T-cell (primary cell): Measurements from ENCODE around the gene RPL12. TPM values are rescaled to one million over a fixed set of nuclear protein-coding genes. Genes with fewer than 3 reads are reported as not detected.
"Not testable (repeated sequence)": the region's sequence is repeated elsewhere in the genome, so short reads cannot be mapped to it uniquely, and the experiment has no call there.

Experiments
- ATAC-seq, 4 experiments: fragments of 200-7000 bp in 3 of 4; fragments of 150-1000 bp in 1 of 4; cut with Tn5 transposase; replicated peaks in 1 of 4; 1 replicate in 3 of 4; 2 replicates in 1 of 4; pipeline ENCODE4 v1.10.0; 2021; ENCODE audit warnings: moderate library complexity in 3 of 4, mild to moderate bottlenecking in 2 of 4, moderate number of reproducible peaks in 1 of 4
- CTCF ChIA-PET, 2 donors: fragments of 300-600 bp; sonication (Branson Sonifier 250); formaldehyde crosslinking; loops; one replicate each; lab custom pipeline; 2022; ENCODE audit warnings: antibody characterized with exemption in 2 of 2; lab: Charles Lee
- POLR2A ChIA-PET, 2 donors: fragments of 300-600 bp; sonication (Branson Sonifier 250); formaldehyde crosslinking; loops; one replicate each; lab custom pipeline; 2022; ENCODE audit warnings: antibody characterized with exemption in 2 of 2; lab: Charles Lee
- DNase-seq, 35 experiments: peaks; one replicate each; pipeline versions ENCODE4 v3.0.0 to v3.0.0-alpha.2; 2013 to 2023
- H3K27ac ChIP-seq: one replicate; pipeline ENCODE4 v1.5.1; 2013; ENCODE audit warnings: low read length
- H3K27me3 ChIP-seq, 2 experiments: replicated peaks in 1 of 2; 1 replicate in 1 of 2; 2 replicates in 1 of 2; pipeline versions ENCODE4 v1.6.1 to v1.7.0; 2013; ENCODE audit warnings: low read length in 1 of 2, mixed read lengths in 1 of 2; ENCODE audit not compliant: control insufficient read depth in 2 of 2, insufficient read depth in 2 of 2; ENCODE audit errors: extremely low read depth in 1 of 2
- H3K36me3 ChIP-seq, 2 donors: 1 replicate in 1 of 2; 2 replicates in 1 of 2; pipeline versions ENCODE4 v1.6.1 to v1.7.0; 2013; ENCODE audit warnings: low read length in 1 of 2; ENCODE audit not compliant: control insufficient read depth in 2 of 2, insufficient read depth in 1 of 2; ENCODE audit errors: extremely low read depth in 1 of 2
- H3K4me1 ChIP-seq, 2 experiments: 1 replicate in 1 of 2; 2 replicates in 1 of 2; pipeline versions ENCODE4 v1.6.1 to v1.7.0; 2013; ENCODE audit warnings: low read length in 2 of 2, mixed read lengths in 1 of 2; ENCODE audit not compliant: insufficient read depth in 2 of 2, control insufficient read depth in 1 of 2; ENCODE audit errors: extremely low read depth in 1 of 2
- H3K4me3 ChIP-seq, 2 donors: 1 replicate in 1 of 2; 2 replicates in 1 of 2; pipeline versions ENCODE4 v1.5.1 to v1.7.0; 2013; ENCODE audit warnings: mild to moderate bottlenecking in 2 of 2, low read length in 1 of 2, moderate library complexity in 1 of 2; ENCODE audit not compliant: control insufficient read depth in 1 of 2; ENCODE audit errors: extremely low read depth in 1 of 2
- H3K9me3 ChIP-seq: 2 replicates; pipeline ENCODE4 v1.7.0; 2013
- H3K27ac Mint-ChIP-seq, 2 donors: one replicate each; pipeline ENCODE4 v1.8.0; 2020 to 2021; ENCODE audit warnings: mild to moderate bottlenecking in 2 of 2, mixed read lengths in 2 of 2
- H3K27me3 Mint-ChIP-seq, 2 donors: one replicate each; pipeline ENCODE4 v1.8.0; 2021 to 2022; ENCODE audit warnings: mixed read lengths in 2 of 2
- H3K36me3 Mint-ChIP-seq: one replicate; pipeline ENCODE4 v1.8.0; 2021; ENCODE audit warnings: mixed read lengths
- H3K4me1 Mint-ChIP-seq, 3 donors: one replicate each; pipeline ENCODE4 v1.8.0; 2020 to 2022; ENCODE audit warnings: mixed read lengths in 3 of 3, mild to moderate bottlenecking in 1 of 3
- H3K4me3 Mint-ChIP-seq, 3 donors: one replicate each; pipeline ENCODE4 v1.8.0; 2020 to 2022; ENCODE audit warnings: mild to moderate bottlenecking in 3 of 3, mixed read lengths in 3 of 3, moderate library complexity in 3 of 3
- H3K9me3 Mint-ChIP-seq, 3 donors: one replicate each; pipeline ENCODE4 v1.8.0; 2020 to 2022; ENCODE audit warnings: mixed read lengths in 3 of 3
- WGBS: methylation state at CpG from one replicate; pipeline ENCODE4 v1.1.5; 2013; ENCODE audit warnings: missing lambda C conversion rate; ENCODE audit not compliant: insufficient coverage; 5-methylcytosine and 5-hydroxymethylcytosine counted together
- total RNA-seq, 35 experiments: library from RNA in 6 of 35; stranded (reverse) in 6 of 35; fragments of 120-200 nt in 1 of 35; gene quantifications; one replicate each; pipeline versions ENCODE4 v1.2.1 to v1.2.4 and lab custom pipeline; 2013 to 2026

RPL12 gene
- total RNA-seq, 5 donors from 2014 or later (not counting 1 experiment from before 2014, with no cell fraction given): 1,494 to 1,979 (median 1,776) TPM

GRCh38 chr9:127473932-127474331 lies 22.7 kb upstream of the RPL12 start:
- H3K27me3 ChIP-seq: no peaks in the 10 kb centered on the region
- ATAC-seq (no peak), DNase-seq (no peak)
- H3K36me3 ChIP-seq: peaks cover 0 to 9% of the 10 kb centered on the region in 2 donors
- ChIA-PET POLR2A (interaction anchor here (0.6 kb wide), 2 partner anchors 454 to 1942 kb away, joined by 3 to 4 read pairs; no protein-coding TSS in a partner anchor), CTCF (interaction anchor here in 1 of 2 donors (0.7 kb wide), 1 partner anchor 421 kb away, joined by 3 read pairs; no protein-coding TSS in a partner anchor)
- no peak overlapping the region for H3K27ac ChIP-seq
- no peaks in the 10 kb centered on the region for H3K9me3 ChIP-seq
- Mint-ChIP-seq H3K27ac (no peak overlapping the region), H3K27me3 (no peaks in the 10 kb centered on the region), H3K4me1 (no peaks in the 10 kb centered on the region), H3K9me3 (no peaks in the 10 kb centered on the region), H3K36me3 (peaks cover 36% of the 10 kb centered on the region), H3K4me3 (no peak overlapping the region)
- H3K4me3 ChIP-seq: no peak overlapping the region
- 80% methylated on average over 2 of the region's 4 CpGs for WGBS
- H3K4me1 ChIP-seq: no peaks in the 10 kb centered on the region

GRCh38 chr9:127473501-127473900 lies 22.3 kb upstream of the RPL12 start:
- Mint-ChIP-seq H3K27me3 (no peaks in the 10 kb centered on the region), H3K4me3 (no peak overlapping the region), H3K9me3 (no peaks in the 10 kb centered on the region), H3K27ac (no peak overlapping the region), H3K36me3 (peaks cover 33% of the 10 kb centered on the region), H3K4me1 (no peaks in the 10 kb centered on the region)
- peaks cover 0 to 4% of the 10 kb centered on the region in 2 donors for H3K36me3 ChIP-seq
- POLR2A ChIA-PET: interaction anchor here (0.6 kb wide), 2 partner anchors 453 to 1941 kb away, joined by 3 to 4 read pairs; no protein-coding TSS in a partner anchor
- no peak for DNase-seq
- no peaks in the 10 kb centered on the region for H3K4me1 ChIP-seq
- no peaks in the 10 kb centered on the region for H3K27me3 ChIP-seq
- H3K9me3 ChIP-seq: no peaks in the 10 kb centered on the region
- ATAC-seq: no peak
- WGBS: 100% methylated on average over 7 of the region's 10 CpGs
- no peak overlapping the region for H3K4me3 ChIP-seq
- no peak overlapping the region for H3K27ac ChIP-seq
- CTCF ChIA-PET: interaction anchor here in 1 of 2 donors (0.7 kb wide), 1 partner anchor 422 kb away, joined by 3 read pairs; no protein-coding TSS in a partner anchor

- Histone ChIP-seq H3K9me3 (no peaks in the 10 kb centered on the region), H3K4me1 (no peaks in the 10 kb centered on the region), H3K27ac (no peak overlapping the region), H3K4me3 (no peak overlapping the region), H3K36me3 (peaks cover 0 to 3% of the 10 kb centered on the region in 2 donors), H3K27me3 (no peaks in the 10 kb centered on the region)
- peaks cover 38% of the 10 kb centered on the region for H3K36me3 Mint-ChIP-seq
- no peaks in the 10 kb centered on the region for H3K27me3 Mint-ChIP-seq
- no peak overlapping the region for H3K4me3 Mint-ChIP-seq
- ATAC-seq (no peak), DNase-seq (no peak)
- H3K9me3 Mint-ChIP-seq: no peaks in the 10 kb centered on the region
- no peaks in the 10 kb centered on the region for H3K4me1 Mint-ChIP-seq
- POLR2A ChIA-PET: no interaction called here
- WGBS: no CpG with 5 or more reads among the region's 3 CpGs
- CTCF ChIA-PET: no interaction called here
- no peak overlapping the region for H3K27ac Mint-ChIP-seq
Observed at GRCh38 chr9:127470662-127471061, 19.5 kb upstream of the RPL12 start.

GRCh38 chr9:127467621-127468020 lies 16.4 kb upstream of the RPL12 start:
- H3K27ac Mint-ChIP-seq: no peak overlapping the region
- Histone ChIP-seq H3K4me1 (no peaks in the 10 kb centered on the region), H3K27ac (no peak overlapping the region), H3K9me3 (no peaks in the 10 kb centered on the region), H3K36me3 (peaks cover 8 to 18% of the 10 kb centered on the region in 2 donors), H3K4me3 (no peak overlapping the region), H3K27me3 (no peaks in the 10 kb centered on the region)
- DNase-seq (no peak), ATAC-seq (no peak)
- no peaks in the 10 kb centered on the region for H3K27me3 Mint-ChIP-seq
- H3K4me1 Mint-ChIP-seq: no peaks in the 10 kb centered on the region
- ChIA-PET POLR2A (no interaction called here), CTCF (no interaction called here)
- no peak overlapping the region for H3K4me3 Mint-ChIP-seq
- H3K9me3 Mint-ChIP-seq: no peaks in the 10 kb centered on the region
- H3K36me3 Mint-ChIP-seq: peaks cover 32% of the 10 kb centered on the region
- 96% methylated on average over 14 of the region's 14 CpGs for WGBS

- H3K4me3 ChIP-seq, ATAC-seq, H3K27me3 Mint-ChIP-seq, H3K4me3 Mint-ChIP-seq, H3K9me3 Mint-ChIP-seq, H3K27me3 ChIP-seq, H3K4me1 Mint-ChIP-seq, H3K4me1 ChIP-seq, H3K9me3 ChIP-seq, H3K27ac Mint-ChIP-seq, DNase-seq, CTCF ChIA-PET, POLR2A ChIA-PET, H3K27ac ChIP-seq: not testable (repeated sequence)
- H3K36me3 Mint-ChIP-seq: peaks cover 43% of the 10 kb centered on the region
- H3K36me3 ChIP-seq: peaks cover 16 to 30% of the 10 kb centered on the region in 2 donors
- no CpG with 5 or more reads among the region's 5 CpGs for WGBS
Observed at GRCh38 chr9:127466407-127466917, 15.3 kb upstream of the RPL12 start.

- ATAC-seq (no peak), DNase-seq (no peak)
- CTCF ChIA-PET: no interaction called here
- WGBS: 91% methylated on average over 6 of the region's 7 CpGs
- Histone ChIP-seq H3K27me3 (no peaks in the 10 kb centered on the region), H3K4me3 (no peak overlapping the region), H3K36me3 (peaks cover 17 to 48% of the 10 kb centered on the region in 2 donors), H3K27ac (no peak overlapping the region), H3K9me3 (no peaks in the 10 kb centered on the region), H3K4me1 (no peaks in the 10 kb centered on the region)
- Mint-ChIP-seq H3K36me3 (peaks cover 38% of the 10 kb centered on the region), H3K27ac (no peak overlapping the region), H3K4me3 (no peak overlapping the region), H3K27me3 (no peaks in the 10 kb centered on the region), H3K9me3 (no peaks in the 10 kb centered on the region), H3K4me1 (no peaks in the 10 kb centered on the region)
- POLR2A ChIA-PET: no interaction called here
Observed at GRCh38 chr9:127463911-127464310, 12.7 kb upstream of the RPL12 start.
